ENCODE data around the gene ATXN7L1.
"Not testable (repeated sequence)": the region's sequence is repeated elsewhere in the genome, so short reads cannot be mapped to it uniquely, and the experiment has no call there.

The ATXN7L1 gene

GRCh38 chr7:105698531-105698930 is 177.9 kb downstream of the ATXN7L1 start:
- POLR2A ChIA-PET, result no interaction called here
- CTCF ChIA-PET, result interaction anchor here (1.0 kb wide), 1 partner anchor 467 kb away, joined by 3 read pairs; no protein-coding TSS in a partner anchor
- no peak for DNase-seq (ENCODE audit: extremely low spot score)
- no peak for TF ChIP-seq CTCF (IDR thresholded peaks at IDR 0.05; ENCODE audit: control extremely low read depth, extremely low read depth, low read depth, missing control alignments)

GRCh38 chr7:105697753-105698152 is 178.6 kb downstream of the ATXN7L1 start:
- CTCF ChIA-PET, result interaction anchor here (1.0 kb wide), 1 partner anchor 468 kb away, joined by 3 read pairs; no protein-coding TSS in a partner anchor
- no peak for DNase-seq (ENCODE audit: extremely low spot score)
- POLR2A ChIA-PET, result no interaction called here
- TF ChIP-seq CTCF (IDR thresholded peaks at IDR 0.05; ENCODE audit: control extremely low read depth, extremely low read depth, low read depth, missing control alignments), result no peak

- POLR2A ChIA-PET, CTCF ChIA-PET: not testable (repeated sequence)
Measured at GRCh38 chr7:105697169-105697568, 179.2 kb downstream of the ATXN7L1 start.

DNA sequence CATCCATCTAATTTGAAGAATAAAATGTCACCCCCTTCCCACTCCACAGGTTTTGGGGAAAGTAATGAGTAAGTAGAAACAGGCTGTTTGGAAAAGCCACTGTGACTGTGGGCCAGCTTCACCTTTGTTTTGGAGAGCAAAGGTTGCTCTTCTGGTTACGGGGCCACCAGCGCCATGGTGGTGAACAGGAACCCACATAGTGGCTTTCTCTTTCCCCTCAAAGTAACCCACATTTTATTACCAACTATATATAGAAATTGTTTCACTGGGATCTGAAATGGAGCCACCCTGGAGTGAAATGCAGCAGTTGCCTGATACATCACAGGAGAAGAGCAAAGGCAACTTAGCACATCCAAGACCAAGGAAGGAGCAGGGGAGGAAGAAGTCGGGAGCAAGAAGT is 182.8 kb downstream of the ATXN7L1 start:
- ChIA-PET POLR2A (no interaction called here), CTCF (no interaction called here)
- DNase-seq (ENCODE audit: extremely low spot score), result no peak
- no peak for TF ChIP-seq CTCF (IDR thresholded peaks at IDR 0.05; ENCODE audit: control extremely low read depth, extremely low read depth, low read depth, missing control alignments)

More at GRCh38 chr7:105697169-105697568, 179.2 kb downstream of the ATXN7L1 start:
- not testable (repeated sequence) for DNase-seq (ENCODE audit: extremely low spot score)

DNA sequence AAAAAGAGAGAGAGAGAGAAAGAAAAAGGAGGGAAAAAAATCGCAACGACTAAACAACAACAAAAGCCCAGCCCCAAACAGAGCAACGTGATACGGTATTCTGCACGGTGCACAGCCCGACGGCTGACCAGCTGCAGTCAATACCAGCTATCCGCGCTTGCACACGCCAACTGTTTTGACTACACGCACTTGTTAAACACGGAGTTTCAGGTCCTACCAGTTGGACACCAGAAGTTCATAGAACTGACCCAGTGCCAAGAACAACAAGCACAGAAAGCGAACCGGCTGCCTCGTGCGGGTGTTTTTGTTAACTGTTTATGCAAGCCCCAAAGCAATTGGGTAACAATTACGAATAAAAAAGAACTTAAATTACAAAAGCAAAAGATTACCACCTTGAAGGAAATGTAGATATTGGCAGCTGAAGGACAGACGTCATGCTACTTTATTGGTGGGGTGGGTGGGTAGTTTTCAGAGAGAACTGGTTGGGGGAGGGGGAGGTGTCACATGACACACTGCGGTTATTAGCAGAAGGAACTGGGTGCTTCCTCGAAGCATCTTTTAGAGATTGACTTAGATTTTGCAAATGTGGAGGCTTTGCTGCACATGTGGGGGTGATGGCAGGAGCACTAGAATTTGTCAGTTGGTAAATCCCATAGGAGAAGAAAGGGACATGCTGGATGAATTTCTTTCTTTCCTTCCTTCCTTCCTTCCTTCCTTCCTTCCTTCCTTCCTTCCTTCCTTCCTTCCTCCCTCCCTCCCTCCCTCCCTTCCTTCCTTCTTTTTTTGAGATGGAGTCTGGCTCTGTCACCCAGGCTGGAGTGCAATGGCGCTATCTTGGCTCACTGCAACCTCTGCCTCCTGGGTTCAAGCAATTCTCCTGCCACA is 184.5 kb downstream of the ATXN7L1 start:
- TF ChIP-seq CTCF (IDR thresholded peaks at IDR 0.05; ENCODE audit: control extremely low read depth, extremely low read depth, low read depth, missing control alignments), result no peak
- POLR2A ChIA-PET, result interaction anchor here (0.5 kb wide), 1 partner anchor 1297 kb away, joined by 3 read pairs; no protein-coding TSS in a partner anchor
- DNase-seq (ENCODE audit: extremely low spot score), result peak; percentile 35
- CTCF ChIA-PET, result interaction anchor here (1.7 kb wide), 1 partner anchor 35 kb away, joined by 5 read pairs; no protein-coding TSS in a partner anchor

GRCh38 chr7:105691082-105691679 is 185.2 kb downstream of the ATXN7L1 start:
- ChIA-PET POLR2A (no interaction called here), CTCF (interaction anchor here (1.7 kb wide), 1 partner anchor 34 kb away, joined by 5 read pairs; no protein-coding TSS in a partner anchor)
- TF ChIP-seq CTCF (IDR thresholded peaks at IDR 0.05; ENCODE audit: control extremely low read depth, extremely low read depth, low read depth, missing control alignments), result no peak
- DNase-seq (ENCODE audit: extremely low spot score), result peak; percentile 43

All from GM10248 (cell line).